ENCODE measurements around the gene MAFG. TPM values are rescaled to one million over a fixed set of nuclear protein-coding genes. Genes with fewer than 3 reads are reported as not detected.

Gene MAFG
- total and polyA plus RNA-seq, 2 of the 13 experiments (the other 11 are each of a cell fraction or from before 2014, with no cell fraction given): 14.5 to 20.0 TPM

DNA sequence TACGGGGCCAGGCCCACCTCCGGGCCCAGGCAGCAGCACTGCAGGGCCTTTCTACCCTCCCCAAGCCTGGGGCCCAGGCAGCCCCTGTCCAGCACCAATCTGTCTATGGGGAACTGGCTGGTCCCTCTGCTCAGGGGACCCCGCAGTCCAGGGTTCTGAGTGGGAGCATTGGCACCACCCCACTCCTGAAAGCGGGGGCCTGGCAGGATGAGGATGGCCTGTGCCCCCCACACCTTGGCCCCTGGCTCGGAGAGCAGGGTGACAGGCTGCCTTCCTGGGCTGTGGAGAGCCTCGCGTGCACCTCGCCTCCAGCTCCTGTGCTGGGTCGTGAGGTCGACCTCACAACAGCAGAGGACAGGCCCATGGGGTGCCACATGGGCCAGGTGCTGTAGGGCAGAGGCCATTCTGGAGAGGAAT lies 24.1 kb downstream of the MAFG start (continued):
- no peak for TF ChIP-seq ZNF557 (CRISPR knock-in tag; IDR thresholded peaks at IDR 0.05)
- no peak for TF ChIP-seq ZBTB7B (CRISPR knock-in tag; IDR thresholded peaks at IDR 0.05)
- TF ChIP-seq TARDBP (CRISPR knock-in tag; IDR thresholded peaks at IDR 0.05): peak; percentile 58; the same call in 1 of the 2 replicates
- peak; percentile 80 for TF ChIP-seq AGO2 (optimal IDR thresholded peaks at IDR 0.05; ENCODE audit: low read depth, low read length)
- TF ChIP-seq, protein P1, sequence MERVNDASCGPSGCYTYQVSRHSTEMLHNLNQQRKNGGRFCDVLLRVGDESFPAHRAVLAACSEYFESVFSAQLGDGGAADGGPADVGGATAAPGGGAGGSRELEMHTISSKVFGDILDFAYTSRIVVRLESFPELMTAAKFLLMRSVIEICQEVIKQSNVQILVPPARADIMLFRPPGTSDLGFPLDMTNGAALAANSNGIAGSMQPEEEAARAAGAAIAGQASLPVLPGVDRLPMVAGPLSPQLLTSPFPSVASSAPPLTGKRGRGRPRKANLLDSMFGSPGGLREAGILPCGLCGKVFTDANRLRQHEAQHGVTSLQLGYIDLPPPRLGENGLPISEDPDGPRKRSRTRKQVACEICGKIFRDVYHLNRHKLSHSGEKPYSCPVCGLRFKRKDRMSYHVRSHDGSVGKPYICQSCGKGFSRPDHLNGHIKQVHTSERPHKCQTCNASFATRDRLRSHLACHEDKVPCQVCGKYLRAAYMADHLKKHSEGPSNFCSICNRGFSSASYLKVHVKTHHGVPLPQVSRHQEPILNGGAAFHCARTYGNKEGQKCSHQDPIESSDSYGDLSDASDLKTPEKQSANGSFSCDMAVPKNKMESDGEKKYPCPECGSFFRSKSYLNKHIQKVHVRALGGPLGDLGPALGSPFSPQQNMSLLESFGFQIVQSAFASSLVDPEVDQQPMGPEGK (CRISPR knock-in tag; IDR thresholded peaks at IDR 0.05): 0 out of 2 replicates have a peak, but pooled peaks have one; percentile 15
- no peak for TF ChIP-seq ZNF709 (CRISPR knock-in tag; IDR thresholded peaks at IDR 0.05)
- TF ChIP-seq, protein P2, sequence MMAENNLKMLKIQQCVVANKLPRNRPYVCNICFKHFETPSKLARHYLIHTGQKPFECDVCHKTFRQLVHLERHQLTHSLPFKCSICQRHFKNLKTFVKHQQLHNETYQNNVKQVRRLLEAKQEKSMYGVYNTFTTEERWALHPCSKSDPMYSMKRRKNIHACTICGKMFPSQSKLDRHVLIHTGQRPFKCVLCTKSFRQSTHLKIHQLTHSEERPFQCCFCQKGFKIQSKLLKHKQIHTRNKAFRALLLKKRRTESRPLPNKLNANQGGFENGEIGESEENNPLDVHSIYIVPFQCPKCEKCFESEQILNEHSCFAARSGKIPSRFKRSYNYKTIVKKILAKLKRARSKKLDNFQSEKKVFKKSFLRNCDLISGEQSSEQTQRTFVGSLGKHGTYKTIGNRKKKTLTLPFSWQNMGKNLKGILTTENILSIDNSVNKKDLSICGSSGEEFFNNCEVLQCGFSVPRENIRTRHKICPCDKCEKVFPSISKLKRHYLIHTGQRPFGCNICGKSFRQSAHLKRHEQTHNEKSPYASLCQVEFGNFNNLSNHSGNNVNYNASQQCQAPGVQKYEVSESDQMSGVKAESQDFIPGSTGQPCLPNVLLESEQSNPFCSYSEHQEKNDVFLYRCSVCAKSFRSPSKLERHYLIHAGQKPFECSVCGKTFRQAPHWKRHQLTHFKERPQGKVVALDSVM (CRISPR knock-in tag; IDR thresholded peaks at IDR 0.05): peak; percentile 59; the same call in 1 of the 2 replicates
- 0 out of 2 replicates have a peak, but pooled peaks have one; percentile 30 for TF ChIP-seq TOPORS (CRISPR knock-in tag; IDR thresholded peaks at IDR 0.05)
- peak; percentile 19 for TF ChIP-seq SRSF1 (optimal IDR thresholded peaks at IDR 0.05; ENCODE audit: low read depth, low read length)
- no peak for TF ChIP-seq ZNF569 (CRISPR knock-in tag; IDR thresholded peaks at IDR 0.05; ENCODE audit: borderline replicate concordance)
- TF ChIP-seq ZC3H13 (CRISPR knock-in tag; IDR thresholded peaks at IDR 0.05): peak; percentile 83
- peak; percentile 16 for TF ChIP-seq ZFX (CRISPR knock-in tag; IDR thresholded peaks at IDR 0.05; ENCODE audit: low read depth)
- TF ChIP-seq, protein P3, sequence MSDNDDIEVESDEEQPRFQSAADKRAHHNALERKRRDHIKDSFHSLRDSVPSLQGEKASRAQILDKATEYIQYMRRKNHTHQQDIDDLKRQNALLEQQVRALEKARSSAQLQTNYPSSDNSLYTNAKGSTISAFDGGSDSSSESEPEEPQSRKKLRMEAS (IDR thresholded peaks at IDR 0.05): 0 out of 2 replicates have a peak, but pooled peaks have one; percentile 14

All from HepG2 (cell line).